Measurements from ENCODE around the gene CAPN1. TPM values are rescaled to one million over a fixed set of nuclear protein-coding genes. Genes with fewer than 3 reads are reported as not detected.
A peak's percentile ranks its signal among the peaks of the same experiment; 100 is the strongest.

CAPN1 gene
- total and polyA plus RNA-seq, 10 donors, result 61.6 to 203 (median 145) TPM

- Histone ChIP-seq H3K9me3 (no peaks in the 10 kb centered on the region), H3K36me3 (no peaks in the 10 kb centered on the region), H3K4me1 (peaks cover 0 to 34% (median 12%) of the 10 kb centered on the region in 6 donors), H3K27me3 (replicated peaks in 1 of 7) (no peaks in the 10 kb centered on the region), H3K27ac (no peak overlapping the region), H3K4me3 (no peak overlapping the region)
- intact Hi-C loops (cut with DNase I; ENCODE audit: low total_unique reads), result no loop called here
- TF ChIP-seq, protein P1, sequence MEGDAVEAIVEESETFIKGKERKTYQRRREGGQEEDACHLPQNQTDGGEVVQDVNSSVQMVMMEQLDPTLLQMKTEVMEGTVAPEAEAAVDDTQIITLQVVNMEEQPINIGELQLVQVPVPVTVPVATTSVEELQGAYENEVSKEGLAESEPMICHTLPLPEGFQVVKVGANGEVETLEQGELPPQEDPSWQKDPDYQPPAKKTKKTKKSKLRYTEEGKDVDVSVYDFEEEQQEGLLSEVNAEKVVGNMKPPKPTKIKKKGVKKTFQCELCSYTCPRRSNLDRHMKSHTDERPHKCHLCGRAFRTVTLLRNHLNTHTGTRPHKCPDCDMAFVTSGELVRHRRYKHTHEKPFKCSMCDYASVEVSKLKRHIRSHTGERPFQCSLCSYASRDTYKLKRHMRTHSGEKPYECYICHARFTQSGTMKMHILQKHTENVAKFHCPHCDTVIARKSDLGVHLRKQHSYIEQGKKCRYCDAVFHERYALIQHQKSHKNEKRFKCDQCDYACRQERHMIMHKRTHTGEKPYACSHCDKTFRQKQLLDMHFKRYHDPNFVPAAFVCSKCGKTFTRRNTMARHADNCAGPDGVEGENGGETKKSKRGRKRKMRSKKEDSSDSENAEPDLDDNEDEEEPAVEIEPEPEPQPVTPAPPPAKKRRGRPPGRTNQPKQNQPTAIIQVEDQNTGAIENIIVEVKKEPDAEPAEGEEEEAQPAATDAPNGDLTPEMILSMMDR (IDR thresholded peaks at IDR 0.05 in 8 of 11, conservative IDR thresholded peaks at IDR 0.05 in 3 of 11), result no peak
- TF ChIP-seq POLR2A (IDR thresholded peaks at IDR 0.05), result no peak
- no peak for TF ChIP-seq POLR2AphosphoS5 (IDR thresholded peaks at IDR 0.05)
- WGBS, 5 donors, result 51 to 87% (median 68%) methylated on average over 3 of the region's 3 CpGs
- peak; percentile 22 for DNase-seq
Measured at GRCh38 chr11:65219930-65220213, 38.1 kb downstream of the CAPN1 start.

GRCh38 chr11:65221026-65221425, 39.3 kb downstream of the CAPN1 start:
- H3K4me1 ChIP-seq, result peaks cover 5 to 44% (median 22%) of the 10 kb centered on the region in 6 donors
- 91 to 97% (median 93%) methylated on average over 10 of the region's 10 CpGs for WGBS, 5 donors
- peak; percentile 35 for DNase-seq
- TF ChIP-seq, protein P1 (IDR thresholded peaks at IDR 0.05 in 8 of 11, conservative IDR thresholded peaks at IDR 0.05 in 3 of 11), result no peak
- TF ChIP-seq POLR2A (IDR thresholded peaks at IDR 0.05) (no peak), POLR2AphosphoS5 (IDR thresholded peaks at IDR 0.05) (no peak)
- no peak overlapping the region for H3K4me3 ChIP-seq
- H3K27me3 ChIP-seq (replicated peaks in 1 of 7), result peaks cover 0 to 3% (median 0%) of the 10 kb centered on the region in 7 donors
- no peak overlapping the region for H3K27ac ChIP-seq
- H3K9me3 ChIP-seq, result no peaks in the 10 kb centered on the region
- intact Hi-C loops (cut with DNase I; ENCODE audit: low total_unique reads), result no loop called here
- H3K36me3 ChIP-seq, result no peaks in the 10 kb centered on the region

DNA sequence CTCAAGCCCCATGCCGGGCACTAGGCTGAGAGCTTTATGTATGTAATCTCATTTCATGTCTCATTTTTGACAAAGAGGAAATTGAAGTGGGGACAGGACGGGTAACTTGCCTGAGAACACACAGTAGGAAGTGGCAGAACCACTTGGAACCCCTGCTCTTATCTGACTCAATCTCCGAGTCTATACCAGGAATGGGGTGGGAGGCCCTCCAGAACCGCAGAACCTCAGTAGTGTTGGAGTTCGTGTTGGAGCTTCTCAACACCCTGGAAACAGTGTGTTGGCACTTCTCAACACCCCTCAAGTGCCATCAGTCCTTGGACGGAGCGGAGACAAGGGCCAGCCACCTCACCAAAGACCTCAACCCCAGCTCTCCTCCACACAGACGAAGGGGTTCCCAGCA, 41.3 kb downstream of the CAPN1 start:
- WGBS, 5 donors, result 45 to 63% (median 54%) methylated on average over 6 to 8 of the region's 8 CpGs
- DNase-seq, result no peak
- Histone ChIP-seq H3K4me1 (peaks cover 5 to 50% (median 26%) of the 10 kb centered on the region in 6 donors), H3K27ac (no peak overlapping the region), H3K9me3 (no peaks in the 10 kb centered on the region), H3K36me3 (no peaks in the 10 kb centered on the region), H3K4me3 (no peak overlapping the region), H3K27me3 (replicated peaks in 1 of 7) (peaks cover 0 to 6% (median 0%) of the 10 kb centered on the region in 7 donors)
- intact Hi-C loops (cut with DNase I; ENCODE audit: low total_unique reads), result no loop called here
- no peak for TF ChIP-seq POLR2A (IDR thresholded peaks at IDR 0.05)
- TF ChIP-seq, protein P1 (IDR thresholded peaks at IDR 0.05 in 8 of 11, conservative IDR thresholded peaks at IDR 0.05 in 3 of 11), result no peak
- no peak for TF ChIP-seq POLR2AphosphoS5 (IDR thresholded peaks at IDR 0.05)

GRCh38 chr11:65224930-65225278, 43.2 kb downstream of the CAPN1 start:
- Histone ChIP-seq H3K9me3 (no peaks in the 10 kb centered on the region), H3K27ac (no peak overlapping the region), H3K4me3 (peak overlapping the region in 1 of 8 donors; percentile 68), H3K4me1 (peaks cover 5 to 46% (median 26%) of the 10 kb centered on the region in 6 donors), H3K27me3 (replicated peaks in 1 of 7) (peaks cover 0 to 6% (median 0%) of the 10 kb centered on the region in 7 donors), H3K36me3 (no peaks in the 10 kb centered on the region)
- 57 to 80% (median 65%) methylated on average over 5 of the region's 5 CpGs for WGBS, 5 donors
- intact Hi-C loops (cut with DNase I; ENCODE audit: low total_unique reads), result no loop called here
- DNase-seq, result no peak
- TF ChIP-seq POLR2AphosphoS5 (IDR thresholded peaks at IDR 0.05), result no peak
